SU-DHL-6 (cell line): ENCODE measurements around the gene CSHL1.
"Not testable (repeated sequence)": the region's sequence is repeated elsewhere in the genome, so short reads cannot be mapped to it uniquely, and the experiment has no call there.

Source experiments
- EZH2phosphoT487 ChIP-seq: fragments of 200-600 bp; sonication (generic), shearing (Covaris generic); conservative IDR thresholded peaks from 2 replicates; pipeline ENCODE4 v1.6.1; 2018; ENCODE audit warnings: mild to moderate bottlenecking, antibody characterized with exemption, low read length, moderate library complexity, mixed read lengths
- TF ChIP-seq, protein P1 (sequence below): fragments of 200-600 bp; sonication (generic); IDR thresholded peaks from one replicate; pipeline ENCODE4 v1.5.1; 2017; ENCODE audit warnings: antibody characterized with exemption, mild to moderate bottlenecking, low read length, moderate library complexity; ENCODE audit not compliant: insufficient read depth, poor library complexity, severe bottlenecking

DNA sequence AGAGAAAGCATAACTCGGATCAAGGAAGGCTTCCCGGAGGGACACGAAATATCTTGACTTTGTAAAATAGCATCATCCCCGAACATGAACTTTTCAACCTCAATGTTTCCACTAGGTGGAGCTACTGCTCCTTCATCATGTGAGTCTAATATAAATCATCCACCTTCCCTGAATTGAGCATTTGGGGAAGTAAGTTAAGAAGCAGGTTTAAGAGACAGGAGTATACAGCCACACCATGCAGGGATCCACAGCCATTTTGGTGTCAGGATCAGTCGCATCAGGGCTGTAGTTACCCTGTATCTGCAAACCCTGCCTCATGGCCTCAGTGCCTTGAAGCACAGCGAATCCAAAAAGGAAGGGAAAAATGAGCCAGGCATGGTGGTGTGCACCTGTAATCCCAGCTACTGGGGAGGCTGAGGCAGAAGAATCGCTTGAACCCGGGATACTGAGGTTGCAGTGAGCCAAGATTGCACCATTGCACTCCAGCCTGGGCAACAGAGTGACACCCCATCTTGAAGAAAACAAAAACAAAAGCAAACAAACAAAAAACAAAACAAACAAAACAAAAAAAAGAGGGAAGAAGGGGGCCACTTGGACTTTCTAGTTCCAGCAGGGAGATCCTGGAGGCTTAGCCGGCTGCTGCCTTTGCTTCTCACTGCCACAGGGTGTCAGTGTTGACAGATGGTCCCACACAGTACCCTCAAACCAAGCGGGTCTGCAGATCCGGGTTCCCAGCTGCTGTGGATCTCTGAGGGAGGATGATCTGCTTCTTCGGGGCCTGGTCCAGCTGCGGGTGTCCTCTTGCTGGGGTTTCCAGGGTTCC lies 21.8 kb downstream of the CSHL1 start:
- TF ChIP-seq, protein P1, sequence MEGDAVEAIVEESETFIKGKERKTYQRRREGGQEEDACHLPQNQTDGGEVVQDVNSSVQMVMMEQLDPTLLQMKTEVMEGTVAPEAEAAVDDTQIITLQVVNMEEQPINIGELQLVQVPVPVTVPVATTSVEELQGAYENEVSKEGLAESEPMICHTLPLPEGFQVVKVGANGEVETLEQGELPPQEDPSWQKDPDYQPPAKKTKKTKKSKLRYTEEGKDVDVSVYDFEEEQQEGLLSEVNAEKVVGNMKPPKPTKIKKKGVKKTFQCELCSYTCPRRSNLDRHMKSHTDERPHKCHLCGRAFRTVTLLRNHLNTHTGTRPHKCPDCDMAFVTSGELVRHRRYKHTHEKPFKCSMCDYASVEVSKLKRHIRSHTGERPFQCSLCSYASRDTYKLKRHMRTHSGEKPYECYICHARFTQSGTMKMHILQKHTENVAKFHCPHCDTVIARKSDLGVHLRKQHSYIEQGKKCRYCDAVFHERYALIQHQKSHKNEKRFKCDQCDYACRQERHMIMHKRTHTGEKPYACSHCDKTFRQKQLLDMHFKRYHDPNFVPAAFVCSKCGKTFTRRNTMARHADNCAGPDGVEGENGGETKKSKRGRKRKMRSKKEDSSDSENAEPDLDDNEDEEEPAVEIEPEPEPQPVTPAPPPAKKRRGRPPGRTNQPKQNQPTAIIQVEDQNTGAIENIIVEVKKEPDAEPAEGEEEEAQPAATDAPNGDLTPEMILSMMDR, result peak; percentile 32
- not testable (repeated sequence) for TF ChIP-seq EZH2phosphoT487
